Measurements from ENCODE around the gene SPATA6.

DNA sequence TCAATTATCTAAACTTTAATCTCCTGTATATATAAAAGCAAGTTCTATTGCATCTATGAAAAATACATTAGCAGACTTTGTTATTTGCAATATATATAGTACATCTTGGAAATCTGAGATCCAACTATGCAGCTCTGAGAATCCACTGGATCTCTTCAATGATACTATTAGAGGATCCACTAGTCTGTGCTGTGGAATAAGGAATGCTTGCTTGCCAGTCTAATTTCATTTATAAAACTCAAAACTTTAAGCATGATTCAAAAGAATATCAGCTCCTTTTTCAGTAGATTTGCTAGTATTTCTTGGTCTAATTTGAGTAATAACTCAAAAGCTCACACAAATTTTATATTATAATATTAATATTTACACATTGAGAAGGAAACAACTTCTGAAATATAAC, 115.1 kb downstream of the SPATA6 start:
- TF ChIP-seq FOXM1 (IDR thresholded peaks at IDR 0.05; ENCODE audit: borderline replicate concordance): no peak
- TF ChIP-seq ZNF384 (IDR thresholded peaks at IDR 0.05): no peak
- no peak for TF ChIP-seq NFRKB (IDR thresholded peaks at IDR 0.05)
- no peak for TF ChIP-seq SUZ12 (IDR thresholded peaks at IDR 0.05)
- TF ChIP-seq SP1 (IDR thresholded peaks at IDR 0.05): no peak
- no peak for TF ChIP-seq TARDBP (IDR thresholded peaks at IDR 0.05)
- no peak for TF ChIP-seq BHLHE40 (IDR thresholded peaks at IDR 0.05; ENCODE audit: borderline replicate concordance)
- no peak for TF ChIP-seq HDGF (IDR thresholded peaks at IDR 0.05; ENCODE audit: borderline replicate concordance)
- TF ChIP-seq L3MBTL2 (conservative IDR thresholded peaks at IDR 0.05): no peak

Measured in HEK293T (cell line).